ENCODE results near the gene TAGLN. TPM values are rescaled to one million over a fixed set of nuclear protein-coding genes. Genes with fewer than 3 reads are reported as not detected.

Gene TAGLN
- total and polyA plus RNA-seq, 9 of the 15 experiments (the other 6 are each of a cell fraction or from before 2014, with no cell fraction given) = 0.21 to 4.9 (median 1.1) TPM

GRCh38 chr11:117238221-117238620, 39.1 kb downstream of the TAGLN start:
- CTCF ChIA-PET (ENCODE audit: low intra/inter-chr PET ratio) = no interaction called here
- Histone ChIP-seq H3K4me1 (replicated peaks in 1 of 2; ENCODE audit: control insufficient read depth in 2 of 2, insufficient read depth in 2 of 2, low read length in 2 of 2) (peaks cover 0 to 3% of the 10 kb centered on the region in 2 experiments; a peak in 1 of 5 replicates), H3K9me3 (replicated peaks; ENCODE audit: control insufficient read depth, insufficient read depth, low read depth, low read length) (no peaks in the 10 kb centered on the region), H4K20me1 (replicated peaks; ENCODE audit: control insufficient read depth, insufficient read depth, low read length) (no peaks in the 10 kb centered on the region), H3K4me3 (no peak overlapping the region), H3K27ac (ENCODE audit: extremely low read depth, low read depth, low read length) (no peak overlapping the region), H2AFZ (ENCODE audit: low read depth, low read length) (no peak overlapping the region), H3K79me2 (ENCODE audit: control insufficient read depth, insufficient read depth, low read length) (peaks cover 14% of the 10 kb centered on the region), H3K4me2 (ENCODE audit: insufficient read depth, low read length) (no peak overlapping the region), H3K9me1 (ENCODE audit: control insufficient read depth, insufficient read depth, low read length) (no peaks in the 10 kb centered on the region), H3K36me3 (ENCODE audit: control insufficient read depth, insufficient read depth, low read length) (peaks cover 42% of the 10 kb centered on the region; the same call in 2 of the 3 replicates), H3K27me3 (ENCODE audit: control insufficient read depth in 2 of 2, insufficient read depth in 2 of 2, low read length in 2 of 2) (no peaks in the 10 kb centered on the region), H3K9ac (ENCODE audit: insufficient read depth in 1 of 2, low read depth in 2 of 2, low read length in 2 of 2) (no peak overlapping the region)
- TF ChIP-seq SIX5 (IDR thresholded peaks at IDR 0.05; ENCODE audit: borderline replicate concordance in 1 of 2, insufficient read depth in 1 of 2, low read depth in 1 of 2, low read length in 2 of 2) = no peak
- TF ChIP-seq ZNF143 (CRISPR knock-in tag; IDR thresholded peaks at IDR 0.05) = no peak
- TF ChIP-seq KAT7 (CRISPR knock-in tag; IDR thresholded peaks at IDR 0.05; ENCODE audit: borderline replicate concordance) = no peak
- no peak for TF ChIP-seq BCOR (IDR thresholded peaks at IDR 0.05)
- no peak for TF ChIP-seq TOE1 (IDR thresholded peaks at IDR 0.05; ENCODE audit: borderline replicate concordance)
- TF ChIP-seq TOE1 (CRISPR knock-in tag; IDR thresholded peaks at IDR 0.05; ENCODE audit: borderline replicate concordance, low read depth) = no peak
- no peak for TF ChIP-seq SMAD1 (IDR thresholded peaks at IDR 0.05; ENCODE audit: low read depth, low read length, partially characterized antibody)
- TF ChIP-seq TGIF2 (CRISPR knock-in tag; IDR thresholded peaks at IDR 0.05) = no peak
- no peak for TF ChIP-seq NCOA2 (IDR thresholded peaks at IDR 0.05; ENCODE audit: partially characterized antibody in 2 of 2)
- no peak for TF ChIP-seq ATF7 (IDR thresholded peaks at IDR 0.05)
- TF ChIP-seq HMBOX1 (IDR thresholded peaks at IDR 0.05) = no peak
- no peak for TF ChIP-seq ZSCAN32 (CRISPR knock-in tag; IDR thresholded peaks at IDR 0.05)
- TF ChIP-seq TRIM28 (IDR thresholded peaks at IDR 0.05) = no peak
- TF ChIP-seq, protein P1, sequence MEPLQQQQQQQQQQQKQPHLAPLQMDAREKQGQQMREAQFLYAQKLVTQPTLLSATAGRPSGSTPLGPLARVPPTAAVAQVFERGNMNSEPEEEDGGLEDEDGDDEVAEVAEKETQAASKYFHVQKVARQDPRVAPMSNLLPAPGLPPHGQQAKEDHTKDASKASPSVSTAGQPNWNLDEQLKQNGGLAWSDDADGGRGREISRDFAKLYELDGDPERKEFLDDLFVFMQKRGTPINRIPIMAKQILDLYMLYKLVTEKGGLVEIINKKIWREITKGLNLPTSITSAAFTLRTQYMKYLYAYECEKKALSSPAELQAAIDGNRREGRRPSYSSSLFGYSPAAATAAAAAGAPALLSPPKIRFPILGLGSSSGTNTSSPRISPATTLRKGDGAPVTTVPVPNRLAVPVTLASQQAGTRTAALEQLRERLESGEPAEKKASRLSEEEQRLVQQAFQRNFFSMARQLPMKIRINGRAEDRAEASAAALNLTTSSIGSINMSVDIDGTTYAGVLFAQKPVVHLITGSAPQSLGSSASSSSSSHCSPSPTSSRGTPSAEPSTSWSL (CRISPR knock-in tag; IDR thresholded peaks at IDR 0.05; ENCODE audit: borderline replicate concordance) = no peak
- TF ChIP-seq SMARCE1 (IDR thresholded peaks at IDR 0.05) = no peak
- TF ChIP-seq FOXP1 (CRISPR knock-in tag; IDR thresholded peaks at IDR 0.05) = no peak
- no peak for TF ChIP-seq SRSF3 (IDR thresholded peaks at IDR 0.05; ENCODE audit: insufficient read depth, low read length)
- FAIRE-seq = no peak
- POLR2A ChIA-PET = interaction anchor here (1.0 kb wide), 1 partner anchor 87 kb away, joined by 3 read pairs; no protein-coding TSS in a partner anchor
- in situ Hi-C loops (cut with MboI) = loop anchor here (25.0 kb wide), 1 partner anchor 726 kb away; no protein-coding TSS in a partner anchor
- no TSS peak for BruUV-seq (replicated peaks)
- DNase-seq (ENCODE audit: extremely low read depth in 1 of 4, low spot score in 3 of 4) = no peak
- 91% methylated on average over 5 of the region's 5 CpGs for WGBS (ENCODE audit: insufficient coverage, low coverage, missing lambda C conversion rate)
- intact Hi-C loops (cut with micrococcal nuclease) = no loop called here
- no peak for ATAC-seq

Data from K562 (cell line).